Esophagus (tissue), 2 donors: ENCODE data around the gene TBC1D19. TPM values are rescaled to one million over a fixed set of nuclear protein-coding genes. Genes with fewer than 3 reads are reported as not detected.
A peak's percentile ranks its signal among the peaks of the same experiment; 100 is the strongest.

Experiments
- H3K27ac ChIP-seq, 2 donors: one replicate each; pipeline ENCODE4 v1.5.1; 2013; ENCODE audit warnings: low read depth in 2 of 2, mild to moderate bottlenecking in 2 of 2, inconsistent platforms in 1 of 2, low read length in 1 of 2, moderate library complexity in 1 of 2
- H3K27me3 ChIP-seq, 2 donors: one replicate each; pipeline ENCODE4 v1.6.1; 2013; ENCODE audit warnings: low read length in 2 of 2, control low read depth in 1 of 2, mild to moderate bottlenecking in 1 of 2; ENCODE audit not compliant: insufficient read depth in 2 of 2, control insufficient read depth in 1 of 2
- H3K36me3 ChIP-seq, 2 donors: one replicate each; pipeline ENCODE4 v1.6.1; 2013; ENCODE audit warnings: low read length in 1 of 2; ENCODE audit not compliant: control insufficient read depth in 2 of 2, insufficient read depth in 2 of 2
- H3K4me1 ChIP-seq, 2 donors: one replicate each; pipeline ENCODE4 v1.6.1; 2013; ENCODE audit warnings: low read length in 1 of 2; ENCODE audit not compliant: control insufficient read depth in 2 of 2, insufficient read depth in 2 of 2
- H3K4me3 ChIP-seq, 2 donors: one replicate each; pipeline ENCODE4 v1.5.1; 2013; ENCODE audit warnings: low read length in 2 of 2, mild to moderate bottlenecking in 2 of 2, low read depth in 1 of 2, moderate library complexity in 1 of 2
- H3K9me3 ChIP-seq, 2 donors: one replicate each; pipeline ENCODE4 v1.6.1; 2013; ENCODE audit warnings: mild to moderate bottlenecking in 2 of 2, low read depth in 1 of 2, low read length in 1 of 2, moderate library complexity in 1 of 2; ENCODE audit not compliant: control insufficient read depth in 2 of 2, insufficient read depth in 1 of 2
- WGBS, 2 donors: extraction: QIAGEN DNeasy Blood & Tissue Kit; methylation state at CpG; one replicate each; pipeline ENCODE4 v1.1.7; 2013; 5-methylcytosine and 5-hydroxymethylcytosine counted together
- polyA plus RNA-seq, 2 donors: library from polyadenylated mRNA; stranded (reverse); fragments of 200-250 nt; gene quantifications; one replicate each; pipeline ENCODE4 v1.2.3, GENCODE V29; 2013
- donor health status: healthy with polysubstance abuse.
- donor health status: Bipolar disorder and iron deficiency.

TBC1D19 gene
- polyA plus RNA-seq, 2 donors: 0.77 to 1.5 TPM

- Histone ChIP-seq H3K27me3 (peaks cover 0 to 11% of the 10 kb centered on the region in 2 donors), H3K36me3 (no peaks in the 10 kb centered on the region)
- 73% methylated on average over 3 of the region's 3 CpGs for WGBS, 2 donors
Observed at GRCh38 chr4:26786916-26787315, 203.0 kb downstream of the TBC1D19 start.

GRCh38 chr4:26787461-26788340, 203.8 kb downstream of the TBC1D19 start:
- peaks cover 3 to 4% of the 10 kb centered on the region in 2 donors for H3K4me1 ChIP-seq
- peak overlapping the region in 1 of 2 donors; percentile 29 for H3K27ac ChIP-seq
- H3K36me3 ChIP-seq: no peaks in the 10 kb centered on the region
- H3K9me3 ChIP-seq: no peaks in the 10 kb centered on the region
- peaks cover 0 to 11% of the 10 kb centered on the region in 2 donors for H3K27me3 ChIP-seq
- H3K4me3 ChIP-seq: no peak overlapping the region
- 27 to 33% methylated on average over 11 of the region's 11 CpGs for WGBS, 2 donors

More at GRCh38 chr4:26786916-26787315, 203.0 kb downstream of the TBC1D19 start:
- H3K4me3 ChIP-seq: no peak overlapping the region
- peaks cover 3 to 4% of the 10 kb centered on the region in 2 donors for H3K4me1 ChIP-seq
- H3K27ac ChIP-seq: no peak overlapping the region
- no peaks in the 10 kb centered on the region for H3K9me3 ChIP-seq

- Histone ChIP-seq H3K27ac (peak overlapping the region in 1 of 2 donors; percentile 29), H3K4me3 (no peak overlapping the region), H3K9me3 (no peaks in the 10 kb centered on the region), H3K4me1 (peaks cover 3 to 4% of the 10 kb centered on the region in 2 donors), H3K27me3 (peaks cover 0 to 11% of the 10 kb centered on the region in 2 donors), H3K36me3 (no peaks in the 10 kb centered on the region)
- 25 to 45% methylated on average over 1 of the region's 1 CpG for WGBS, 2 donors
Observed at GRCh38 chr4:26788341-26788733, 204.5 kb downstream of the TBC1D19 start.

GRCh38 chr4:26789208-26789607, 205.3 kb downstream of the TBC1D19 start:
- Histone ChIP-seq H3K4me1 (peaks cover 3 to 4% of the 10 kb centered on the region in 2 donors), H3K36me3 (no peaks in the 10 kb centered on the region), H3K27me3 (peaks cover 0 to 11% of the 10 kb centered on the region in 2 donors), H3K9me3 (no peaks in the 10 kb centered on the region), H3K4me3 (no peak overlapping the region), H3K27ac (no peak overlapping the region)

GRCh38 chr4:26791346-26791745, 207.5 kb downstream of the TBC1D19 start:
- Histone ChIP-seq H3K27me3 (peaks cover 0 to 7% of the 10 kb centered on the region in 2 donors), H3K9me3 (no peaks in the 10 kb centered on the region), H3K4me1 (peaks cover 3 to 4% of the 10 kb centered on the region in 2 donors), H3K36me3 (no peaks in the 10 kb centered on the region), H3K27ac (no peak overlapping the region), H3K4me3 (no peak overlapping the region)
- WGBS, 2 donors: 90 to 94% methylated on average over 3 of the region's 3 CpGs

- Histone ChIP-seq H3K27me3 (peaks cover 0 to 6% of the 10 kb centered on the region in 2 donors), H3K4me1 (peaks cover under 1 to 3% of the 10 kb centered on the region in 2 donors), H3K36me3 (no peaks in the 10 kb centered on the region), H3K4me3 (no peak overlapping the region), H3K27ac (no peak overlapping the region), H3K9me3 (no peaks in the 10 kb centered on the region)
Observed at GRCh38 chr4:26792639-26793038, 208.8 kb downstream of the TBC1D19 start.

- H3K27ac ChIP-seq: no peak overlapping the region
Observed at GRCh38 chr4:26793735-26794134, 209.9 kb downstream of the TBC1D19 start.

GRCh38 chr4:26796081-26796480, 212.2 kb downstream of the TBC1D19 start:
- no peak overlapping the region for H3K27ac ChIP-seq
- peaks cover 0 to under 1% of the 10 kb centered on the region in 2 donors for H3K27me3 ChIP-seq
- WGBS, 2 donors: 72 to 88% methylated on average over 3 of the region's 3 CpGs
- H3K4me3 ChIP-seq: no peak overlapping the region
- no peaks in the 10 kb centered on the region for H3K4me1 ChIP-seq
- no peaks in the 10 kb centered on the region for H3K36me3 ChIP-seq
- H3K9me3 ChIP-seq: no peaks in the 10 kb centered on the region

More at GRCh38 chr4:26793735-26794134, 209.9 kb downstream of the TBC1D19 start:
- H3K4me1 ChIP-seq: no peaks in the 10 kb centered on the region
- WGBS, 2 donors: 94 to 95% methylated on average over 2 of the region's 2 CpGs
- no peaks in the 10 kb centered on the region for H3K9me3 ChIP-seq
- peaks cover 0 to 3% of the 10 kb centered on the region in 2 donors for H3K27me3 ChIP-seq
- no peak overlapping the region for H3K4me3 ChIP-seq
- H3K36me3 ChIP-seq: no peaks in the 10 kb centered on the region

- 93 to 95% methylated on average over 5 of the region's 5 CpGs for WGBS, 2 donors
- Histone ChIP-seq H3K4me3 (no peak overlapping the region), H3K4me1 (peaks cover 0 to 2% of the 10 kb centered on the region in 2 donors), H3K27me3 (no peaks in the 10 kb centered on the region), H3K27ac (no peak overlapping the region), H3K9me3 (no peaks in the 10 kb centered on the region), H3K36me3 (no peaks in the 10 kb centered on the region)
Observed at GRCh38 chr4:26802790-26803189, 218.9 kb downstream of the TBC1D19 start.
